Measurements from ENCODE around the gene CCDC85B. TPM values are rescaled to one million over a fixed set of nuclear protein-coding genes. Genes with fewer than 3 reads are reported as not detected.

Gene CCDC85B
- polyA plus RNA-seq, 1 donor from 2014 or later, result 28.5 TPM

DNA sequence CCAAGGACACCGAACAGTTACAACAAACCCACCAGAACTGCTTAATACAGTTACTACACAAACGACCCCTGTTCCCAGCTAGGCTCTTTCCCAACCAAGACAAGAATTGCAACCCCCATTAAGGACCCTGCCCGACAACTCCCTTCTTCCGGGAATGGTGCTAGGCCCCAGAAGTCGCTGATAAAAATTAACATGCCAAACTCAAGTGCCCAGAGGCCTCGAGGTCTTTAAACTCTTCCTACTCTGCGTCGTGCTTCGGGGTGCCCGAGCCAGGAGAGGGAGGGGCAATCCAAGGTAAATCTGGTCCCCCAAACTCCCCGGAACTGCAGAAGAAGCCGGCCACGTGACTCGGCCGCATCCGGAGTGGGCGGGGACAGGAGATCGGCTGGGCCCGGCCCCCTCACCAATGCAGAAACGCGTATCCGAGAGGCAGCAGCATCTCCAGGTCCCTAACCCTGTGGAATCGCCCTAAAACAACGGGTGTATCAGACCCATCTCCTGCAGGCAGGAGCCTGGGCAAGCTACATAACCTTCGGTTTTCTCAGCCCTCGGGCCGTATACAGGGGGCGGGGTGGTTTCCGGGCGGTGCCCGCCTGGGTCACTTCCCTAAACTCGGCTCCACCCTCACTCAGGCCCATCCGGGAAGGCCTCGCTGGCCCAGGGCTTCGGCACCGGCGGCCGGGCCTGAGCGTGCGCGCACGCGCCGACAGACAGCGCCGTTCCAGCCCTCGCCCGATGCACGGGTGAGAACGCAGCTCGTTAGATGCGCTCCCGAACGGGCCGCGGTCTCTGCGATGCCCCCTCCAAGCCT is 33.6 kb upstream of the CCDC85B start:
- Histone ChIP-seq H3K9me2 (ENCODE audit: insufficient read depth, low read length) (no peaks in the 10 kb centered on the region), H3K9ac (ENCODE audit: low read length) (peak overlapping the region; percentile 91), H2AFZ (ENCODE audit: low read depth, low read length) (peak overlapping the region; percentile 31), H3K27me3 (ENCODE audit: insufficient read depth, low read depth, low read length) (no peaks in the 10 kb centered on the region), H3K79me2 (replicated peaks; ENCODE audit: insufficient read depth, low read length) (peaks cover 49% of the 10 kb centered on the region), H3K27ac (ENCODE audit: low read length) (peak overlapping the region; percentile 99), H4K20me1 (ENCODE audit: insufficient read depth) (peaks cover 48% of the 10 kb centered on the region), H3F3A (ENCODE audit: insufficient read depth, low read length, poor library complexity, severe bottlenecking) (peaks cover 5% of the 10 kb centered on the region), H3K9me3 (ENCODE audit: low read length) (no peaks in the 10 kb centered on the region), H3K4me3 (ENCODE audit: low read length) (peak overlapping the region; percentile 100), H3K4me2 (ENCODE audit: low read length) (peak overlapping the region; percentile 90), H3K36me3 (ENCODE audit: insufficient read depth, low read length) (peaks cover 5% of the 10 kb centered on the region)
- TF ChIP-seq, protein P1, sequence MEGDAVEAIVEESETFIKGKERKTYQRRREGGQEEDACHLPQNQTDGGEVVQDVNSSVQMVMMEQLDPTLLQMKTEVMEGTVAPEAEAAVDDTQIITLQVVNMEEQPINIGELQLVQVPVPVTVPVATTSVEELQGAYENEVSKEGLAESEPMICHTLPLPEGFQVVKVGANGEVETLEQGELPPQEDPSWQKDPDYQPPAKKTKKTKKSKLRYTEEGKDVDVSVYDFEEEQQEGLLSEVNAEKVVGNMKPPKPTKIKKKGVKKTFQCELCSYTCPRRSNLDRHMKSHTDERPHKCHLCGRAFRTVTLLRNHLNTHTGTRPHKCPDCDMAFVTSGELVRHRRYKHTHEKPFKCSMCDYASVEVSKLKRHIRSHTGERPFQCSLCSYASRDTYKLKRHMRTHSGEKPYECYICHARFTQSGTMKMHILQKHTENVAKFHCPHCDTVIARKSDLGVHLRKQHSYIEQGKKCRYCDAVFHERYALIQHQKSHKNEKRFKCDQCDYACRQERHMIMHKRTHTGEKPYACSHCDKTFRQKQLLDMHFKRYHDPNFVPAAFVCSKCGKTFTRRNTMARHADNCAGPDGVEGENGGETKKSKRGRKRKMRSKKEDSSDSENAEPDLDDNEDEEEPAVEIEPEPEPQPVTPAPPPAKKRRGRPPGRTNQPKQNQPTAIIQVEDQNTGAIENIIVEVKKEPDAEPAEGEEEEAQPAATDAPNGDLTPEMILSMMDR (IDR thresholded peaks at IDR 0.05; ENCODE audit: poor library complexity, severe bottlenecking), result no peak
- no peak for TF ChIP-seq SMC3 (conservative IDR thresholded peaks at IDR 0.05; ENCODE audit: poor library complexity)
- TF ChIP-seq MXI1 (conservative IDR thresholded peaks at IDR 0.05; ENCODE audit: poor library complexity, severe bottlenecking), result peak; percentile 64

DNA sequence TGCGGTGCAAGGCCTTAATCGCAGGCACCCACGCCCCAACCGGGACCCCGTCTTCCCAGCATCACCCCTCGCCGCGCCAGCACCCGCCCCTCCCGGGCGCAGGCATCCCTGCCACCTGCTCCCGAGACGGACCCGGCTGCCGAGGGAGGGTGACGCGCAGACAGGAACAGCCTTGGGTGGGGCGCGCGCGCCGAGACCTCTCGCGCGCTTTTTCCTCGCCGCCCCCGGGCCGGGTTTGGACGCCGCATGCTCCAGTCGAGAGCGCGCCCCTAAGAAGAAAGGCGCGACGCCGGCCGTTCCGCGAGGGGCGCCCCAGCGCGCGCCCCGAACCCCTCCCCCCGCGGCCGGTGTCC is 33.0 kb upstream of the CCDC85B start:
- peaks cover 53% of the 10 kb centered on the region for H3K79me2 ChIP-seq (replicated peaks; ENCODE audit: insufficient read depth, low read length)
- peaks cover 48% of the 10 kb centered on the region for H4K20me1 ChIP-seq (ENCODE audit: insufficient read depth)
- peak overlapping the region; percentile 91 for H3K9ac ChIP-seq (ENCODE audit: low read length)
- peaks cover 5% of the 10 kb centered on the region for H3K36me3 ChIP-seq (ENCODE audit: insufficient read depth, low read length)
- TF ChIP-seq, protein P2, sequence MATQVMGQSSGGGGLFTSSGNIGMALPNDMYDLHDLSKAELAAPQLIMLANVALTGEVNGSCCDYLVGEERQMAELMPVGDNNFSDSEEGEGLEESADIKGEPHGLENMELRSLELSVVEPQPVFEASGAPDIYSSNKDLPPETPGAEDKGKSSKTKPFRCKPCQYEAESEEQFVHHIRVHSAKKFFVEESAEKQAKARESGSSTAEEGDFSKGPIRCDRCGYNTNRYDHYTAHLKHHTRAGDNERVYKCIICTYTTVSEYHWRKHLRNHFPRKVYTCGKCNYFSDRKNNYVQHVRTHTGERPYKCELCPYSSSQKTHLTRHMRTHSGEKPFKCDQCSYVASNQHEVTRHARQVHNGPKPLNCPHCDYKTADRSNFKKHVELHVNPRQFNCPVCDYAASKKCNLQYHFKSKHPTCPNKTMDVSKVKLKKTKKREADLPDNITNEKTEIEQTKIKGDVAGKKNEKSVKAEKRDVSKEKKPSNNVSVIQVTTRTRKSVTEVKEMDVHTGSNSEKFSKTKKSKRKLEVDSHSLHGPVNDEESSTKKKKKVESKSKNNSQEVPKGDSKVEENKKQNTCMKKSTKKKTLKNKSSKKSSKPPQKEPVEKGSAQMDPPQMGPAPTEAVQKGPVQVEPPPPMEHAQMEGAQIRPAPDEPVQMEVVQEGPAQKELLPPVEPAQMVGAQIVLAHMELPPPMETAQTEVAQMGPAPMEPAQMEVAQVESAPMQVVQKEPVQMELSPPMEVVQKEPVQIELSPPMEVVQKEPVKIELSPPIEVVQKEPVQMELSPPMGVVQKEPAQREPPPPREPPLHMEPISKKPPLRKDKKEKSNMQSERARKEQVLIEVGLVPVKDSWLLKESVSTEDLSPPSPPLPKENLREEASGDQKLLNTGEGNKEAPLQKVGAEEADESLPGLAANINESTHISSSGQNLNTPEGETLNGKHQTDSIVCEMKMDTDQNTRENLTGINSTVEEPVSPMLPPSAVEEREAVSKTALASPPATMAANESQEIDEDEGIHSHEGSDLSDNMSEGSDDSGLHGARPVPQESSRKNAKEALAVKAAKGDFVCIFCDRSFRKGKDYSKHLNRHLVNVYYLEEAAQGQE (IDR thresholded peaks at IDR 0.05; ENCODE audit: borderline replicate concordance), result no peak
- TF ChIP-seq EP300 (conservative IDR thresholded peaks at IDR 0.05; ENCODE audit: poor library complexity, severe bottlenecking), result no peak
- TF ChIP-seq MXI1 (conservative IDR thresholded peaks at IDR 0.05; ENCODE audit: poor library complexity, severe bottlenecking), result peak; percentile 59
- TF ChIP-seq POLR2AphosphoS5 (IDR thresholded peaks at IDR 0.05), result no peak
- H2AFZ ChIP-seq (ENCODE audit: low read depth, low read length), result peak overlapping the region; percentile 31
- H3K9me2 ChIP-seq (ENCODE audit: insufficient read depth, low read length), result no peaks in the 10 kb centered on the region
- H3F3A ChIP-seq (ENCODE audit: insufficient read depth, low read length, poor library complexity, severe bottlenecking), result peaks cover 5% of the 10 kb centered on the region
- H3K27me3 ChIP-seq (ENCODE audit: insufficient read depth, low read depth, low read length), result no peaks in the 10 kb centered on the region
- no peaks in the 10 kb centered on the region for H3K9me3 ChIP-seq (ENCODE audit: low read length)
- peak overlapping the region; percentile 99 for H3K27ac ChIP-seq (ENCODE audit: low read length)
- H3K4me2 ChIP-seq (ENCODE audit: low read length), result peak overlapping the region; percentile 90
- H3K4me3 ChIP-seq (ENCODE audit: low read length), result peak overlapping the region; percentile 100

Measured in neural cell (in vitro differentiated cells).